GM12873 (cell line): ENCODE results near the gene ARHGEF11.

ENCODE experiments used
- TF ChIP-seq, protein P1 (sequence below): IDR thresholded peaks from 2 replicates; pipeline ENCODE4 v1.5.1; 2012; ENCODE audit warnings: low read depth, mild to moderate bottlenecking, moderate library complexity, low read length, control low read depth; ENCODE audit not compliant: insufficient read depth; ENCODE audit errors: missing control alignments

The ARHGEF11 gene

DNA sequence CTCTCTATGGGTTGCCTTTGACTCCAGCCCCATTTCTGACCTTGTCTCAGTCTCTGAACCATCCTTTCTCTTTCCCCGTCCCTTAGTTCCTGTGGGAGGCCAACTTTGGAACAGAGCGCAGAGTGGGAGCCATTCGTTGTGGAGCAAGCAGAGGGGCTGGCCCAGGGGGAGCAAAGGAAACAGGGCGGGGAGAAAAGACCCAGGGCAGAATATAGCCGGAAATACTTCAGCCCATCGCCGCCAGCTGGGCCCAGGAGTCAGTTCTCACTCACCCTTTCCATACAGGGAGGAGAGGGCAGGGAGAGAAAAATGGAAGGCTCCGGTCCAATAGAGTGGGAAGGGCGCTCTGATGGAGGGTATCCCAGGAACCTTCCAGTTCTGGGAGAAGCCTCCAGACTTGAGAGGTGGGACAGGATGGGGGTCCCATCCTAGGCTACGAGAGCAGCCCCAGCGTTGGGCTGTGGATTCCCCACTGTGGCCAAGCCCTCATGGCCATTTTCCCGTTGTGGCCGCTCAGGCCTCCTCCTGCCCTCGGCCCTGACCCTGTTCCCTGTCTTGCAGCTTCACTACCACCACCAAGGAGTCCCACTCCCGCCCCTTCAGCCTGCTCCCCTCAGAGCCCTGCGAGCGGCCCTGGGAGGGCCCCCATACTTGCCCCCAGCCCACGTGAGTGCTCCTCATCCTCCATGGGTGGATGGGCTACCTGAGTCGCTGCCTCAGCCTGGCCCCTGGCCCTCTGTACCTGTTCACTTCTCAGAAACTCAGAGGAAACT lies 141.2 kb downstream of the ARHGEF11 start:
- TF ChIP-seq, protein P1, sequence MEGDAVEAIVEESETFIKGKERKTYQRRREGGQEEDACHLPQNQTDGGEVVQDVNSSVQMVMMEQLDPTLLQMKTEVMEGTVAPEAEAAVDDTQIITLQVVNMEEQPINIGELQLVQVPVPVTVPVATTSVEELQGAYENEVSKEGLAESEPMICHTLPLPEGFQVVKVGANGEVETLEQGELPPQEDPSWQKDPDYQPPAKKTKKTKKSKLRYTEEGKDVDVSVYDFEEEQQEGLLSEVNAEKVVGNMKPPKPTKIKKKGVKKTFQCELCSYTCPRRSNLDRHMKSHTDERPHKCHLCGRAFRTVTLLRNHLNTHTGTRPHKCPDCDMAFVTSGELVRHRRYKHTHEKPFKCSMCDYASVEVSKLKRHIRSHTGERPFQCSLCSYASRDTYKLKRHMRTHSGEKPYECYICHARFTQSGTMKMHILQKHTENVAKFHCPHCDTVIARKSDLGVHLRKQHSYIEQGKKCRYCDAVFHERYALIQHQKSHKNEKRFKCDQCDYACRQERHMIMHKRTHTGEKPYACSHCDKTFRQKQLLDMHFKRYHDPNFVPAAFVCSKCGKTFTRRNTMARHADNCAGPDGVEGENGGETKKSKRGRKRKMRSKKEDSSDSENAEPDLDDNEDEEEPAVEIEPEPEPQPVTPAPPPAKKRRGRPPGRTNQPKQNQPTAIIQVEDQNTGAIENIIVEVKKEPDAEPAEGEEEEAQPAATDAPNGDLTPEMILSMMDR: no peak

DNA sequence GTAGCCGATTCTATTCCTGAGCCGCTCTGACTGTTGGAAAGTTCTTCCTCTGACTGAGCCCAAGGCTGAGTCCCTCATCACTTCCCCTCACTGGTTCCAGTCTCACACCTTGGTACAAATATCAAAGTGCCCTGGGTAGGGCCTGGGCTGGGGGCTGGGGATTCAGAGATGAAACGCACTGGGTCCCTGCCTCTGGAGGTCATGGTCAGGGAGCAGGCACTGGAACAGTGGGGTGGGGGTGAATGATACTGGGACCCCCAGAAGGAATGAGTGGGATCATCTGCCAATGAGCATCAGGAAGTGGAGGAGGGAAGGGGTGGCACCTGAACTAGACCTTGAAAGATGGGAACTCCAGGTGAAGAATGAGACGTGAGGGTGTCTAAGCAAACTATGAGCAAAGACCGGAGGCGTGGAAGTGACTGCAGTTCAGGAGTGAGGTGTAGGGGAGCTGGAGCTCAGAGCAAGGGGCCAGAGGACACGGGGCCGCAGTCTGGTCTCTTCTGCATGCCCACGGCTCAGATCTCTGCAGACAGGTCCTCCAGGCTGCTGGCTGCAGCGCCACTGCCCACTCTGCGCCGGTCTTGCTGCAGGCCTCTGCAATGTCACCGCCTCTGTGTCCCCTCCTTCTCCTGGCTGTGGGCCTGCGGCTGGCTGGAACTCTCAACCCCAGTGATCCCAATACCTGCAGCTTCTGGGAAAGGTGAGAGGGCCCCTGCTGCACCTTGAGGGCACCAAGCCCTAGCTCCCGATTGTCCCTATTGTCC lies 142.0 kb downstream of the ARHGEF11 start:
- TF ChIP-seq, protein P1: no peak

DNA sequence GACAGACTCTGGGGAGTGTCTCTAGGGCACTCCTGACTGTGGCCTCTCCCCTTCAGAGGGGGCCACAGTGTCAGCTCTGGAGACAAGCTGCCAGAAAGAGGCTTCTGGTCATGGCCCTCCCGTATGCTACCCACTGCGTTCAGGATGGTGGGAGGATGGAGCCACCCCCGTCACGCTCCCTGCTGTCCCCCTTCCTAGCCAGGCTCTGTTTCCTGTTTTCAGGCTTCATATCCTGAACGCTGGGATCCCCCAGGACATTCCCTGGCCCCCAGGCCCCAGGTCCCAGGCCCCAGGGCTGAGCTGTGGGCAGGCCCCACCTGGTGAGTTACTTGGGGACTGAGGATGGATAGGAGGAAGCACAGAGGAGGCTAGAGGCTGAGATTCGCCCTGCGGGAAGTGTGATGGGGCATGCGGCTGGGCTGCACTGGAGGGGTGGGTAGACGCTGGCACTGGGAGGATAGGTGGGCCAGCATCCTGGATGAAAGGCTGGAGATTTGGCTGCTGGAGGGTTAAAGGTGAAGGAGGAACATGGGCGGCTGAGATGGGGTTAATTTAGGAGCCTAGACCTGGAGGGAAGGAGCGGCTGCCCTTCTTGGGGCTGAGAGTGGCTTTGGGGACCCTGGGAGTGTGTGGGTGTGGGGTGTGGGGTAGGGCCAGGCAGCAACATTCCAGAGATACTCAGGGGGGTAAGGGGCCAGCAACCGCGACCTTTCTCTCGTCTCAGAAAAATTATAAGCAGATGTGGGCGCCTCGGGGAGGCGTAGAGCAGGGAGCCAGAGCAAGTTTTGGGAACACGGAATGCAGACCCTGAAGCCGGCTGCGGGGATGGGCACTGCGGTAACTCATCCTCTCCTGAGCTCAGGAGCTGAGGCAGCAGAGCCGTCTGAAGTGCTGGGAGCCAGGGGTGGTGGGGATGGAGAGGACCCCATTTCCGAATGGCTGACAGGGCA lies 143.3 kb downstream of the ARHGEF11 start:
- TF ChIP-seq, protein P1: no peak

DNA sequence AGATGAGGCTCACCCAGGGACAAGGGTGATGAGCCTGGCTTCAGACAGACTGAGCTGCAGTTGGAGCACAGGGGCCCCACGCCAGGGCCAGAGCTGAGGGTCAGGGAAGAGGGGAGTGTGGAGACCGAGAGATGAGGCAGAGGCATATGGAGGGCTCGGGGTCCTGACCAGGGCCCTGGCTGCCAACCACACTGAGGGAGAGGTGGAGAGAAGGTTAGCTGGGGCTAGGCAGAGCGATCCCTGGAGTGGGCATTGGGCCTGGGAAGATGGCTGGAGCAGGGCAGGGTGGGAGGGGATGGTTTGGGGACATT lies 144.0 kb downstream of the ARHGEF11 start:
- TF ChIP-seq, protein P1: no peak

DNA sequence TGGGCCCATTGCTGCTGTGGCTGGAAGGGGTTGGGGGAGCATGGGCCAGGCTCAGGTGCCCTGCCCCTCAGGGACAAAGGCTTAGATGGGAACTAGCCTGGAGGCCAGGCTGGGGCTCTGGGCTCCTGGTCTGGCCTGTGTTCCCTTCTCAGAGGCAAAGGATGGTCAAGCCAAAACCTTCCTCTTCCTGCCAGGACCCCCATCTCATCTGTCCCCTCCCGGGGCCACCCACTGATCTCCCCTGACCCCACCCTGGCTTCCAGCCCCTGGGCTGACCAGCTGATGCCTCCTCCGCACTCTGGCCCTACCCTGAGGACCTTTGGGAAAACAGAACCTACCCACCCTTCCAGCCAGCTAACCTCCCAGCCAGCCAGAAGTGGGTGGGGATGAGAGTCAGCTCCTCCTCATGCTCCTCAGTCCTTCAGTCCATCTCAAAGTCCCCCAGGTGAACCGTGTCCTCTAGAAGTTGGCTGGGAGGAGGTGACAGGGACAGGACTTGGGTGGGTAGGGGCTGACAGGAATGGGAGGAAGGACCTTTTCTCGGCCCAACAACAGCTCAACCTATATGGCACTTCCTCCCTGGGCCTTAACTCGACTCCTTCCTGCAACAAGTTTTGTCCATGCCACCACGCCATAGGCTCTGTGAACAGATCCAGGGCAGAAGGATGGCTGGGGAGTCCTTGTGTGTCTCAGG lies 144.5 kb downstream of the ARHGEF11 start:
- TF ChIP-seq, protein P1: no peak

DNA sequence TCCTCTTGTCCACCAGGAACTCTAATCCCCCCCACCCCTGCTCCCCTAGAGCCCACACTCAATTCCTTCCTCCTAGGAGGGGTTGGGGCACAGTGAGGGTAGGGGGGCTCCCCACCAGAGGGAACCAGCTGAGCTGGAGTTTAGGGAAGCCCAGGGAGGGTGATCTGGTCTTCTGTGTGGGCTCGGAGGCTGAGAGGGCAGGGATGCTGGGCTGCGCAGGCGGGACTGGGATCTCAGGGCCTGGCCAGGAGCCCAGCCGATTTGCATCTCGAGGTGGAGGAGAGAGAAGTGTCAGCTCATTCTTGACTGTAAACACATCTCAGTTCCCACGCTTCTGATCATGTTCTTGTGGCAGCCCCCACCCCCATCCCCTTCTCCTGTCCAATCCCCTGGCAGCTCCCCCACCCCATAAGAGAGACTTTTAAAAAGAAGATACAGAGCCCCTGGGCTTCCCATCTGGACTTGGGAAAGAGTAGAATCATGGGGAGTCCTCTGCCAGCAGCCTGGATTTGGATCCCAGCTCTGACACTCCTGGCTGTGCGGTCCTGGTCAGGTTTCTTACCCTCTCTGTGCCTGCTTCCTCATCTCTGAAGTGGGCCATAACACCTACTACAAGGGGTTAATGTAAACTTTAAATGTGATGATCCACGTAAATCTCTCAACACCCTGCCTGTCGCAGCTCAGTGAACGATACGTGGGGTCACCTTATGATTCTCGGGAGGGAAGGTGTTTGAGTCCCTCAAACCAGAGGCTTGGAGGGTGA lies 145.4 kb downstream of the ARHGEF11 start:
- TF ChIP-seq, protein P1: no peak
